Measurements from ENCODE around the gene GRK3. TPM values are rescaled to one million over a fixed set of nuclear protein-coding genes. Genes with fewer than 3 reads are reported as not detected.

Gene GRK3
- total RNA-seq, 1 experiment from 2014 or later, result 14.6 TPM

GRCh38 chr22:25697181-25697664 is 132.7 kb downstream of the GRK3 start:
- ChIA-PET POLR2A (no interaction called here), CTCF (no interaction called here), RAD21 (ENCODE audit: low non-redundant PET in 1 of 2, low total read pairs in 2 of 2, uncharacterized antibody in 2 of 2, unreplicated experiment in 2 of 2) (interaction anchor here in 1 of 2 experiments (0.6 kb wide), 1 partner anchor 221 kb away, joined by 3 read pairs; no protein-coding TSS in a partner anchor)
- Histone ChIP-seq H3K79me2 (ENCODE audit: insufficient read depth, low read length) (no peaks in the 10 kb centered on the region), H2AFZ (ENCODE audit: low read depth, low read length, poor library complexity, severe bottlenecking) (no peak overlapping the region), H3K9ac (ENCODE audit: low read length) (no peak overlapping the region), H3K4me2 (ENCODE audit: low read length) (no peak overlapping the region), H3K9me3 (ENCODE audit: control insufficient read depth in 1 of 2, insufficient read depth in 1 of 2, low read depth in 1 of 2, low read length in 2 of 2) (no peaks in the 10 kb centered on the region), H4K20me1 (ENCODE audit: insufficient read depth) (no peaks in the 10 kb centered on the region), H3K4me1 (ENCODE audit: control insufficient read depth in 1 of 2, insufficient read depth in 2 of 2, low read length in 2 of 2) (no peaks in the 10 kb centered on the region), H3K27ac (ENCODE audit: low read depth, low read length) (no peak overlapping the region), H3K27me3 (ENCODE audit: insufficient read depth, low read length) (no peaks in the 10 kb centered on the region), H3K9me2 (ENCODE audit: insufficient read depth) (no peaks in the 10 kb centered on the region), H3K4me3 (replicated peaks in 1 of 2; ENCODE audit: low read depth in 1 of 2, low read length in 2 of 2) (no peak overlapping the region), H3K36me3 (ENCODE audit: control insufficient read depth in 1 of 2, insufficient read depth in 2 of 2, low read length in 2 of 2) (no peaks in the 10 kb centered on the region)
- BruUV-seq (replicated peaks), result no TSS peak
- ATAC-seq (no peak), DNase-seq (ENCODE audit: low read depth, low spot score) (no peak)
- TF ChIP-seq MAX (IDR thresholded peaks at IDR 0.05) (no peak), EZH2 (IDR thresholded peaks at IDR 0.05) (no peak), CEBPB (IDR thresholded peaks at IDR 0.05; ENCODE audit: low read depth) (no peak), SRF (IDR thresholded peaks at IDR 0.05; ENCODE audit: low read depth) (no peak), CTCF (IDR thresholded peaks at IDR 0.05 in 2 of 3, conservative IDR thresholded peaks at IDR 0.05 in 1 of 3; ENCODE audit: borderline replicate concordance in 1 of 3, insufficient read depth in 1 of 3, low read depth in 2 of 3, low read length in 2 of 3) (no peak), CBX3 (IDR thresholded peaks at IDR 0.05; ENCODE audit: low read depth) (no peak), ATF3 (IDR thresholded peaks at IDR 0.05) (no peak), SP1 (IDR thresholded peaks at IDR 0.05; ENCODE audit: low read depth) (no peak), EZH2phosphoT487 (IDR thresholded peaks at IDR 0.05; ENCODE audit: borderline replicate concordance) (no peak), FOSL1 (IDR thresholded peaks at IDR 0.05; ENCODE audit: low read depth) (no peak), YY1 (IDR thresholded peaks at IDR 0.05; ENCODE audit: extremely low read depth, insufficient replicate concordance, low read depth, low read length) (no peak)
- intact Hi-C loops (cut with micrococcal nuclease), result no loop called here
